ENCODE measurements around the gene NOP53. TPM values are rescaled to one million over a fixed set of nuclear protein-coding genes. Genes with fewer than 3 reads are reported as not detected.
A peak's percentile ranks its signal among the peaks of the same experiment; 100 is the strongest.
"Not testable (repeated sequence)": the region's sequence is repeated elsewhere in the genome, so short reads cannot be mapped to it uniquely, and the experiment has no call there.

The NOP53 gene
- total RNA-seq, 2 experiments from 2014 or later, result 368 to 402 TPM

DNA sequence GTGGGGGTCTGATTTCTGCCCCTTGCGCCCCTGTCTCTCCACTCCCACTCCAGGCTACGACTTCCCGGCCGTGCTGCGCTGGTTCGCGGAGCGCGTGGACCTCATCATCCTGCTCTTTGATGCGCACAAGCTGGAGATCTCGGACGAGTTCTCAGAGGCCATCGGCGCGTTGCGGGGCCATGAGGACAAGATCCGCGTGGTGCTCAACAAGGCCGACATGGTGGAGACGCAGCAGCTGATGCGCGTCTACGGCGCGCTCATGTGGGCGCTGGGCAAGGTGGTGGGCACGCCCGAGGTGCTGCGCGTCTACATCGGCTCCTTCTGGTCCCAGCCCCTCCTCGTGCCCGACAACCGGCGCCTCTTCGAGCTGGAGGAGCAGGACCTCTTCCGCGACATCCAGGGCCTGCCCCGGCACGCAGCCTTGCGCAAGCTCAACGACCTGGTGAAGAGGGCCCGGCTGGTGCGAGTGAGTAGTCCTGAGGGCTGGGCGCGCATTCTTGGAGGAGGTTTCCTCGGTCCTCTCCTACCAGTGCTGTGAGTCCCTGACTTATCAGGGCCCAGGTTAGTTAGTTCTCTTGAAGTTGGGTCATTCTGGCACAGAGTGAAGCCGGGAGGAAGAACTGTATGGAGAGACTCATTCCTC, 19.5 kb upstream of the NOP53 start:
- no peak overlapping the region for H3K27ac Mint-ChIP-seq
- no peak overlapping the region for H3K4me3 Mint-ChIP-seq
- H3K27me3 Mint-ChIP-seq, result peaks cover 9% of the 10 kb centered on the region
- ChIA-PET CTCF (interaction anchor here (0.6 to 0.7 kb wide), 3 partner anchors 15 to 1758 kb away, joined by 3 to 4 read pairs (median 3); no protein-coding TSS in a partner anchor), POLR2A (no interaction called here)
- peaks cover 22% of the 10 kb centered on the region for H3K4me1 Mint-ChIP-seq
- no peak for DNase-seq
- no peaks in the 10 kb centered on the region for H3K36me3 Mint-ChIP-seq (ENCODE audit: low read depth)
- no peaks in the 10 kb centered on the region for H3K9me3 Mint-ChIP-seq

DNA sequence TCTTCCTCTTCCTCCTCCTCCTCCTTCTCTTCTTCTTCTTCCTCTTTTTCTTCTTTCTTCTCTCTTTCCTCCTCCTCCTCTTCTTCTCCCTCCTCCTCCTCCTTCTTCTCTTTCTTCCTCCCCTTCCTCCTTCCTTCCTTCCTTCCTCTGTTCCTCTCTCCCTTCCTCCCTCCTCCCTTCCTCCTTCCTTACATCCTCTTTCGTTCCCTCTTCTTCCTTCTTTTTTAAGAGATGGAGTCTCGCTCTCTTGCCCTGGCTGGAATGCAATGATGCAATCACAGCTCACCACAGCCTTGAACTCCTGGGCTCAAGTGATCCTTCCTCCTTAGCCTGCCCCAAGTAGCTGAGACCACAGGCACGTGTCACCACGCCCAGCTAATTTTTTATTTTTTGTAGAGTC, 18.9 kb upstream of the NOP53 start:
- ChIA-PET CTCF (interaction anchor here (0.6 kb wide), 1 partner anchor 19 kb away, joined by 3 read pairs; no protein-coding TSS in a partner anchor), POLR2A (no interaction called here)
- H3K27me3 Mint-ChIP-seq, result peaks cover 9% of the 10 kb centered on the region
- H3K4me1 Mint-ChIP-seq, result peaks cover 22% of the 10 kb centered on the region
- no peaks in the 10 kb centered on the region for H3K36me3 Mint-ChIP-seq (ENCODE audit: low read depth)
- H3K9me3 Mint-ChIP-seq, result no peaks in the 10 kb centered on the region
- no peak overlapping the region for H3K27ac Mint-ChIP-seq
- no peak for DNase-seq
- H3K4me3 Mint-ChIP-seq, result no peak overlapping the region

DNA sequence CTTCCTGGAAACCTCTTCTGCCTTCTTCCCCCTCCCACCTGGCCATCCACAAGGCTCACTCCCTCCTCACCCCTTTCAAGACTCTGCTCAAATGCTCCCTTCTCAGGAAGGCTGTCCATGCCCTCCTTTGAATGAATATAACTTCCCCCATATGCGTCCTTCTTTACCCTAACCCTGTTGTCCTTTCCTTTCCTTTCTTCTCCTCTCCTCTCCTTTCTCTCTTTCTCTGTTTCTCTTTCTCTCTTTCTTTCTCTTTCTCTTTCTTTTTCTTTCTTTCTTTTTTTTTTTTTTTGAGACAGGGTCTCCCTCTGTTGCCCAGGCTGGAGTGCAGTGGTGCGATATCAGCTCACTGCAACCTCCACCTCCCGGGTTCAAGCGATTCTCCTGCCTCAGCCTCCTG, 17.1 kb upstream of the NOP53 start:
- H3K9me3 Mint-ChIP-seq; H3K36me3 Mint-ChIP-seq (ENCODE audit: low read depth); POLR2A ChIA-PET; H3K27me3 Mint-ChIP-seq; DNase-seq; H3K27ac Mint-ChIP-seq; H3K4me3 Mint-ChIP-seq: not testable (repeated sequence)
- CTCF ChIA-PET, result interaction anchor here (1.4 kb wide), 1 partner anchor 15 kb away, joined by 9 read pairs; the partner anchor contains the start of gene EHD2
- H3K4me1 Mint-ChIP-seq, result peaks cover 22% of the 10 kb centered on the region

DNA sequence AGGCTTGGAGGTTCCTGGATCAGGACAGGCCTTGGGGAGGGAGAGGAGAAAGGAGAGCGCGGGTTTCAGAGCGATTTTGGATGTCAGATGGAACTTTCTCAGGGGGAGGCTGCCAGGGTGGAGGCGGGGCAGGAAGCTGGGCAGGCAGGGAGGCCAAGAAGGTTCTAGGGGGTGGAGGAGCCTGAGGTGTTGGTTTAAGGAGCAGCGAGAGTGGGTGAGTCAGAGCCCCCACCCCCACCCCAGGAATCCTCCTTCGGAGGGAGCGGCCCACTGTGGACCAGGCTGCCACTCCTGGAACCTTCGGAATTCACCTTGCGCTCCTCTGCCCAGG, 15.9 kb upstream of the NOP53 start:
- no peaks in the 10 kb centered on the region for H3K36me3 Mint-ChIP-seq (ENCODE audit: low read depth)
- peak overlapping the region; percentile 62 for H3K4me3 Mint-ChIP-seq
- CTCF ChIA-PET, result interaction anchor here (1.0 to 1.4 kb wide), 2 partner anchors 14 to 16 kb away, joined by 4 to 9 read pairs; partner anchors contain the start of gene EHD2
- H3K4me1 Mint-ChIP-seq, result peaks cover 22% of the 10 kb centered on the region
- H3K27me3 Mint-ChIP-seq, result peaks cover 9% of the 10 kb centered on the region
- POLR2A ChIA-PET, result no interaction called here
- DNase-seq, result no peak
- H3K27ac Mint-ChIP-seq, result peak overlapping the region; percentile 72
- H3K9me3 Mint-ChIP-seq, result no peaks in the 10 kb centered on the region

- Mint-ChIP-seq H3K4me1 (peaks cover 22% of the 10 kb centered on the region), H3K4me3 (peak overlapping the region; percentile 62), H3K9me3 (no peaks in the 10 kb centered on the region), H3K27ac (no peak overlapping the region), H3K27me3 (peaks cover 9% of the 10 kb centered on the region), H3K36me3 (ENCODE audit: low read depth) (no peaks in the 10 kb centered on the region)
- CTCF ChIA-PET, result interaction anchor here (1.0 to 1.4 kb wide), 2 partner anchors 13 to 17 kb away, joined by 4 to 9 read pairs; partner anchors contain the start of gene EHD2
- POLR2A ChIA-PET, result no interaction called here
- peak; percentile 54 for DNase-seq
These were observed 15.4 kb upstream of the NOP53 start for GRCh38 chr19:47729799-47730520.

GRCh38 chr19:47730521-47730889, 14.8 kb upstream of the NOP53 start:
- Mint-ChIP-seq H3K27ac (no peak overlapping the region), H3K27me3 (peaks cover 9% of the 10 kb centered on the region), H3K4me3 (peak overlapping the region; percentile 62), H3K9me3 (no peaks in the 10 kb centered on the region), H3K4me1 (peaks cover 22% of the 10 kb centered on the region), H3K36me3 (ENCODE audit: low read depth) (no peaks in the 10 kb centered on the region)
- POLR2A ChIA-PET, result no interaction called here
- CTCF ChIA-PET, result no interaction called here
- DNase-seq, result no peak

GRCh38 chr19:47730910-47731309, 14.4 kb upstream of the NOP53 start:
- Mint-ChIP-seq H3K4me1 (peaks cover 22% of the 10 kb centered on the region), H3K9me3 (no peaks in the 10 kb centered on the region), H3K27ac (no peak overlapping the region), H3K36me3 (ENCODE audit: low read depth) (no peaks in the 10 kb centered on the region), H3K27me3 (peaks cover 9% of the 10 kb centered on the region), H3K4me3 (peak overlapping the region; percentile 62)
- ChIA-PET POLR2A (no interaction called here), CTCF (no interaction called here)
- DNase-seq, result no peak

DNA sequence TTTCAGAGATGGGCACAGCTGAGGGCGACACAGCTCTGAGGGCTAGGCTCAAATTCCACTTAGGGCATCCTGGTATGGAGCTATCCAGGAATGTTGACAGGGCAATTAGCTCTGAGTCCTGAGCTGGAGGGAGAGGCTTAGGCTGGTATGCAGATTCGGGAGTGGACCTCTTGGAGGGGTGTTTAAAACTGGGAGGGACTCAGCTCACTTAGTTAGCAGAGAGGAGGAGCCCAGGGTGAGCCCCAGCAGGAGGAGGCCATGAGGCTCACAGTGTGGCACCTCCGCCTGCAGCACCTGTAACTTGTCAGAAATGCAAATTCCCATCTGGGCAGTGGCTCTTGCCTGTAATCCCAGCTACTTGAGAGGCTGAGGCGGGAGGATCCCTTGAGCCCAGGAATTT, 10.2 kb upstream of the NOP53 start:
- Mint-ChIP-seq H3K27ac (no peak overlapping the region), H3K4me1 (peaks cover 5% of the 10 kb centered on the region), H3K9me3 (no peaks in the 10 kb centered on the region), H3K27me3 (no peaks in the 10 kb centered on the region), H3K36me3 (ENCODE audit: low read depth) (no peaks in the 10 kb centered on the region), H3K4me3 (no peak overlapping the region)
- ChIA-PET POLR2A (no interaction called here), CTCF (interaction anchor here (0.8 to 1.8 kb wide), 3 partner anchors 8 to 31 kb away, joined by 3 to 6 read pairs (median 5); partner anchors contain the start of gene EHD2)
- no peak for DNase-seq

- Mint-ChIP-seq H3K27ac (no peak overlapping the region), H3K27me3 (no peaks in the 10 kb centered on the region), H3K9me3 (no peaks in the 10 kb centered on the region), H3K36me3 (ENCODE audit: low read depth) (no peaks in the 10 kb centered on the region), H3K4me3 (no peak overlapping the region), H3K4me1 (peaks cover 27% of the 10 kb centered on the region)
- DNase-seq, result no peak
- CTCF ChIA-PET, result interaction anchor here (0.5 to 2.0 kb wide), 6 partner anchors 16 to 94 kb away, joined by 3 to 9 read pairs (median 4); partner anchors contain the start of gene EHD2
- POLR2A ChIA-PET, result no interaction called here
These were observed 4.4 kb upstream of the NOP53 start for GRCh38 chr19:47740866-47741519.

DNA sequence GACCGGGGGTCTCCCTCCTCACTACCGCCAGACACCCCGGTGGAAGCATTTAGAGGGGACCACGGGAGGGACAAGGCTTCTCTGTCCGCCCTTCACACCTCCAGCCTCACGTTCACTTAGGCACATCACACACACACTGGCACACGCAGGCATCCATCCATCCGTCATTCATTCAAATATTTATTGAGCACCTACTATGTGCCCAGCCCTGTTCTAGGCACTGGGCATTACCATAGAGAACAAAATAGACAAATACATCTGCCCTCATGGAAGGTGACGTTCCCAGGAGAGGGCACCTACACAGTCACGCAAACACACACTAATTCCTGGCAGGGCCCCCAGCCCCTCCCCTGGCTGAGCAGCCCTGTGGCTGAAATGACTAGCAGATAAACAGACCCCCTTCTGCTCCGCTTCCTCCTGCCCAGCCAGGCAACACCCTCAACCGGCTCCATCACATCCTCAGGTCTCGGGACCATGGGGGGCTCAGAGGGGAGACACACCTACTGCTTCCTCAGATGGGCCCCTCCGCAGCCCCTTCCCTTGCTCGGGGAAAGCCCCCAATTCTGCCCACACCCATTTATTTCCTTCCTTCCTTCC, 3.7 kb upstream of the NOP53 start:
- Mint-ChIP-seq H3K4me3 (no peak overlapping the region), H3K4me1 (peaks cover 27% of the 10 kb centered on the region), H3K27me3 (no peaks in the 10 kb centered on the region), H3K36me3 (ENCODE audit: low read depth) (peaks cover under 1% of the 10 kb centered on the region), H3K9me3 (no peaks in the 10 kb centered on the region), H3K27ac (no peak overlapping the region)
- POLR2A ChIA-PET, result no interaction called here
- CTCF ChIA-PET, result interaction anchor here (1.1 to 1.3 kb wide), 2 partner anchors 29 kb away, joined by 3 to 9 read pairs; partner anchors contain the start of gene EHD2
- no peak for DNase-seq

DNA sequence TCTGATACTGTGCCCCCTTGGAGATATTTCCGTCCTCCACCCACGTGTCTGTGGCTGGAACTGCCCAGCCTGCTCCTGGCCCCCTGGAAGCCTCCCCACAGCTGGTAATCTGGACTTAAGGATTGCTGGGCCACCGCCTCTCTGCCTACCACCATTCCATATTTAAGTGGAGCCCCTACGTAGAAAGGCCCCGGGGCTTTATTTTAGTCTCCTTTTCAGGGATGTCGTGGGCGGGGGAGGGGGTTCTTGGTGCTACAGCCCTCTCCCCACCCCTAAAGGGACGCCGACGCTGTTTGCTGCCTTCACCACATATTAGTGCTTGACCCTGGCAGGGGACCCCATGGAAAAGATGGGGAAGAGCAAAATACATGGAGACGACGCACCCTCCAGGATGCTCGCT, 2.7 kb upstream of the NOP53 start:
- no peaks in the 10 kb centered on the region for H3K9me3 Mint-ChIP-seq
- CTCF ChIA-PET, result interaction anchor here (0.7 to 3.2 kb wide), 9 partner anchors 8 to 252 kb away, joined by 3 to 25 read pairs (median 4); partner anchors contain the start of gene EHD2
- H3K4me1 Mint-ChIP-seq, result peaks cover 34% of the 10 kb centered on the region
- POLR2A ChIA-PET, result no interaction called here
- no peaks in the 10 kb centered on the region for H3K27me3 Mint-ChIP-seq
- peaks cover 5% of the 10 kb centered on the region for H3K36me3 Mint-ChIP-seq (ENCODE audit: low read depth)
- no peak overlapping the region for H3K27ac Mint-ChIP-seq
- no peak for DNase-seq
- no peak overlapping the region for H3K4me3 Mint-ChIP-seq

- CTCF ChIA-PET, result interaction anchor here (0.6 to 3.2 kb wide), 4 partner anchors 19 to 68 kb away, joined by 3 to 25 read pairs (median 3); partner anchors contain the start of gene EHD2
- H3K9me3 Mint-ChIP-seq, DNase-seq, H3K27me3 Mint-ChIP-seq: not testable (repeated sequence)
- H3K27ac Mint-ChIP-seq, result peak overlapping the region; percentile 100
- peak overlapping the region; percentile 98 for H3K4me3 Mint-ChIP-seq
- H3K36me3 Mint-ChIP-seq (ENCODE audit: low read depth), result peaks cover 23% of the 10 kb centered on the region
- POLR2A ChIA-PET, result interaction anchor here (0.6 kb wide), 1 partner anchor 8 kb away, joined by 6 read pairs; no protein-coding TSS in a partner anchor
- H3K4me1 Mint-ChIP-seq, result peaks cover 64% of the 10 kb centered on the region
These were observed 783 bp downstream of the NOP53 start for GRCh38 chr19:47746129-47746528.

Data from activated CD4-positive, alpha-beta T cell treated with anti-CD3 and anti-CD28 coated beads, Interleukin-2, amount 10 ng/mL, durations not matched to agents 7 days and 5 days (primary cell).